Activated CD8-positive, alpha-beta T cell treated with anti-CD3 and anti-CD28 coated beads for 36 hours (primary cell): Measurements from ENCODE around the gene MMP23B. TPM values are rescaled to one million over a fixed set of nuclear protein-coding genes. Genes with fewer than 3 reads are reported as not detected.
"Not testable (repeated sequence)": the region's sequence is repeated elsewhere in the genome, so short reads cannot be mapped to it uniquely, and the experiment has no call there.

Experiments used
- ATAC-seq: fragments of 200-7000 bp; cut with Tn5 transposase; one replicate; pipeline ENCODE4 v1.10.0; 2021; ENCODE audit warnings: mild to moderate bottlenecking, moderate library complexity
- CTCF ChIA-PET: fragments of 350-600 bp; sonication (Branson Sonifier 250); formaldehyde crosslinking; loops from one replicate; lab custom pipeline; 2021; ENCODE audit warnings: antibody characterized with exemption; lab: Charles Lee
- POLR2A ChIA-PET: fragments of 350-600 bp; sonication (Branson Sonifier 250); formaldehyde crosslinking; loops from one replicate; lab custom pipeline; 2021; ENCODE audit warnings: antibody characterized with exemption; lab: Charles Lee
- DNase-seq: peaks from one replicate; pipeline ENCODE4 v3.0.0-alpha.2; 2020
- H3K27ac Mint-ChIP-seq: one replicate; pipeline ENCODE4 v1.8.0; 2021; ENCODE audit warnings: mild to moderate bottlenecking, mixed read lengths
- H3K27me3 Mint-ChIP-seq: one replicate; pipeline ENCODE4 v1.8.0; 2021; ENCODE audit warnings: mixed read lengths
- H3K36me3 Mint-ChIP-seq: one replicate; pipeline ENCODE4 v1.8.0; 2021; ENCODE audit warnings: low read depth, mixed read lengths
- H3K4me1 Mint-ChIP-seq: one replicate; pipeline ENCODE4 v1.8.0; 2021; ENCODE audit warnings: low read depth, mixed read lengths
- H3K4me3 Mint-ChIP-seq: one replicate; pipeline ENCODE4 v1.8.0; 2021; ENCODE audit warnings: mild to moderate bottlenecking, moderate library complexity, mixed read lengths
- H3K9me3 Mint-ChIP-seq: one replicate; pipeline ENCODE4 v1.8.0; 2021; ENCODE audit warnings: mixed read lengths
- intact Hi-C: fragments of 100-400 bp; cut with micrococcal nuclease; formaldehyde crosslinking; loops from one replicate; pipeline ENCODE4 v1.10.0; 2022
- total RNA-seq, 2 experiments: library from RNA; stranded (reverse); gene quantifications; one replicate each; pipeline ENCODE4 v1.2.3, GENCODE V29; 2021
- TF ChIP-seq, protein P1 (sequence below): fragments of 200-600 bp; IDR thresholded peaks from one replicate; pipeline ENCODE4 v1.8.0; 2022; ENCODE audit warnings: antibody characterized with exemption, mild to moderate bottlenecking

Gene MMP23B
- total RNA-seq, 2 experiments from 2014 or later: 3.3 to 4.0 TPM

DNA sequence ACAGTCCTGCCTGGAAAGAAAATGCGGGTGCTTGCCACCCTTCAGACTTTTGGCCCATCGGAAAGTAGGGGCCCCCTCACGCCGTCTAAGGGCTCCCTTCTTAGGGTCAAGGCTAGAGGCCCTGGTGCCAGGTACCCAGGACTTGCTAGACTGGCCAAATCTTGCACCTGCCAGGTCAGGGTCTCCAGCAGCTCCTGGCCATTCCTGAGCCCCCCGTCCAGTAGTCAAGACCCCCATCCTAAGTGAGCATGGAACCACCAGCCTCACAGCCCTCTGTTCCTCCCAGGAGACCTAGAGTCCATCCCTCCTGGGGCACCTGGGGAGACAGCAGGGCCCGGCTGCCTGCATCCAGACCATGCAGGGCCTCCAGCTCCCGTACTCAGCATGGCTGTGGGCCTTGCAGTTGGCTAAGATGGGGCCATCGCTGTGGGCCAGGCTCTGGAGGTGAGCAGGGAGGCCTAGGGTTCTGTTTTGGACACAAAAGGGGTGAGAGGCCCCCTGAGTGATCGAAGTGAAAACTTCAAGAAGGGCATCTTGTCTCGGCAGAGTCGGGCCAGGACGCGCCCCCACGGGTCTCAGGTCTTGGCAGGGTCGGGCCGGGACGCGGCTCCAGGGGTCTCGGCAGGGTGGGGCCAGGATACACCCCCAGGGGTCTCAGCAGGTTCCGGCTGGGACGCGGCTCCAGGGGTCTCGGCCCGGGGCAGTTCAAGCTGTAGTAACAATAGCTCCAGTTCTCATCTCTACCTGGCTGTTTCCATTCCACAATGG, 38.0 kb upstream of the MMP23B start:
- ChIA-PET POLR2A (interaction anchor here (1.0 to 1.5 kb wide), 3 partner anchors 20 to 24 kb away, joined by 3 to 5 read pairs (median 3); no protein-coding TSS in a partner anchor), CTCF (no interaction called here)
- no peaks in the 10 kb centered on the region for H3K36me3 Mint-ChIP-seq
- peaks cover 9% of the 10 kb centered on the region for H3K4me1 Mint-ChIP-seq
- TF ChIP-seq, protein P1, sequence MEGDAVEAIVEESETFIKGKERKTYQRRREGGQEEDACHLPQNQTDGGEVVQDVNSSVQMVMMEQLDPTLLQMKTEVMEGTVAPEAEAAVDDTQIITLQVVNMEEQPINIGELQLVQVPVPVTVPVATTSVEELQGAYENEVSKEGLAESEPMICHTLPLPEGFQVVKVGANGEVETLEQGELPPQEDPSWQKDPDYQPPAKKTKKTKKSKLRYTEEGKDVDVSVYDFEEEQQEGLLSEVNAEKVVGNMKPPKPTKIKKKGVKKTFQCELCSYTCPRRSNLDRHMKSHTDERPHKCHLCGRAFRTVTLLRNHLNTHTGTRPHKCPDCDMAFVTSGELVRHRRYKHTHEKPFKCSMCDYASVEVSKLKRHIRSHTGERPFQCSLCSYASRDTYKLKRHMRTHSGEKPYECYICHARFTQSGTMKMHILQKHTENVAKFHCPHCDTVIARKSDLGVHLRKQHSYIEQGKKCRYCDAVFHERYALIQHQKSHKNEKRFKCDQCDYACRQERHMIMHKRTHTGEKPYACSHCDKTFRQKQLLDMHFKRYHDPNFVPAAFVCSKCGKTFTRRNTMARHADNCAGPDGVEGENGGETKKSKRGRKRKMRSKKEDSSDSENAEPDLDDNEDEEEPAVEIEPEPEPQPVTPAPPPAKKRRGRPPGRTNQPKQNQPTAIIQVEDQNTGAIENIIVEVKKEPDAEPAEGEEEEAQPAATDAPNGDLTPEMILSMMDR: no peak
- intact Hi-C loops: no loop called here
- no peaks in the 10 kb centered on the region for H3K9me3 Mint-ChIP-seq
- H3K27me3 Mint-ChIP-seq: peaks cover 8% of the 10 kb centered on the region
- no peak overlapping the region for H3K27ac Mint-ChIP-seq
- DNase-seq (no peak), ATAC-seq (no peak)
- no peak overlapping the region for H3K4me3 Mint-ChIP-seq

DNA sequence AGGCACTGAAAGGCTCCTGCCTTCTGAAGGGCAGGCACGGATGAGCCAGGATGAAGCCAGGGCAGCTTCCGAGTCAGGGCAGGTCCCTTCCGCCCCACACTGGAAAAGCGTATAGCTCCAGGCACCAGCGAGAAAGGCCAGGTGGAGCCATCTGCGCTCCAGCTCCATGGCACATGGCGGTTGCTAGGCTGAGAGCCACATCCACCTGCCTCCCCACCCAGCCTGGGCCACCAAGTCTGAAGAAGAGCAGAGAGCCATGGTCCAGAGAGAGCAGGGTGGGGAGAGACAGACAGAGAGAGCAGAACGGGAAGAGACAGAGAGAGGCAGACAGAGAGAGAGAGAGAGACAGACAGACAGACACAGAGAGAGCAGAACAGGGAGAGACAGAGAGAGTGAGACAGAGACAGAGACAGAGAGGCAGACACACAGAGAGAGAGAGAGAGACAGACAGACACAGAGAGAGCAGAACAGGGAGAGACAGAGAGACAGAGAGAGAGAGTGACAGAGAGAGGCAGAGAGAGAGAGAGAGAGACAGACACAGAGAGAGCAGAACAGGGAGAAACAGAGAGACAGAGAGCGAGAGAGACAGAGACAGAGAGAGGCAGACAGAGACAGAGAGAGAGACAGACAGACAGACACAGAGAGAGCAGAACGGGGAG, 37.2 kb upstream of the MMP23B start:
- Mint-ChIP-seq H3K36me3 (no peaks in the 10 kb centered on the region), H3K4me1 (peaks cover 11% of the 10 kb centered on the region), H3K27me3 (peaks cover 11% of the 10 kb centered on the region), H3K27ac (no peak overlapping the region), H3K4me3 (no peak overlapping the region), H3K9me3 (no peaks in the 10 kb centered on the region)
- CTCF ChIA-PET: no interaction called here
- no peak for DNase-seq
- ATAC-seq: no peak
- TF ChIP-seq, protein P1: no peak
- POLR2A ChIA-PET: interaction anchor here (1.0 to 1.5 kb wide), 2 partner anchors 19 to 25 kb away, joined by 3 to 5 read pairs; no protein-coding TSS in a partner anchor
- intact Hi-C loops: no loop called here

DNA sequence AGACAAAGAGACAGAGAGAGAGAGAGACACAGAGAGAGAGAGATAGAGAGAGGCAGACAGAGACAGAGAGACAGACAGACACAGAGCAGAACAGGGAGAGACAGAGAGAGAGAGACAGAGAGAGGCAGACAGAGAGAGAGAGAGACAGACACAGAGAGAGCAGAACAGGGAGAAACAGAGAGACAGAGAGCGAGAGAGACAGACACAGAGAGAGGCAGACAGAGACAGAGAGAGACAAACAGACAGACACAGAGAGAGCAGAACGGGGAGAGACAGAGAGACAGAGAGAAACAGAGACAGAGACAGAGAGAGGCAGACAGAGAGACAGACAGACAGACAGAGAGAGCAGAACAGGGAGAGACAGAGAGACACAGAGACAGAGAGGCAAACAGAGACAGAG, 36.6 kb upstream of the MMP23B start:
- ATAC-seq, H3K27ac Mint-ChIP-seq, H3K36me3 Mint-ChIP-seq, CTCF ChIA-PET, H3K27me3 Mint-ChIP-seq, POLR2A ChIA-PET, H3K9me3 Mint-ChIP-seq, intact Hi-C loops, H3K4me3 Mint-ChIP-seq, DNase-seq: not testable (repeated sequence)
- peaks cover 11% of the 10 kb centered on the region for H3K4me1 Mint-ChIP-seq

DNA sequence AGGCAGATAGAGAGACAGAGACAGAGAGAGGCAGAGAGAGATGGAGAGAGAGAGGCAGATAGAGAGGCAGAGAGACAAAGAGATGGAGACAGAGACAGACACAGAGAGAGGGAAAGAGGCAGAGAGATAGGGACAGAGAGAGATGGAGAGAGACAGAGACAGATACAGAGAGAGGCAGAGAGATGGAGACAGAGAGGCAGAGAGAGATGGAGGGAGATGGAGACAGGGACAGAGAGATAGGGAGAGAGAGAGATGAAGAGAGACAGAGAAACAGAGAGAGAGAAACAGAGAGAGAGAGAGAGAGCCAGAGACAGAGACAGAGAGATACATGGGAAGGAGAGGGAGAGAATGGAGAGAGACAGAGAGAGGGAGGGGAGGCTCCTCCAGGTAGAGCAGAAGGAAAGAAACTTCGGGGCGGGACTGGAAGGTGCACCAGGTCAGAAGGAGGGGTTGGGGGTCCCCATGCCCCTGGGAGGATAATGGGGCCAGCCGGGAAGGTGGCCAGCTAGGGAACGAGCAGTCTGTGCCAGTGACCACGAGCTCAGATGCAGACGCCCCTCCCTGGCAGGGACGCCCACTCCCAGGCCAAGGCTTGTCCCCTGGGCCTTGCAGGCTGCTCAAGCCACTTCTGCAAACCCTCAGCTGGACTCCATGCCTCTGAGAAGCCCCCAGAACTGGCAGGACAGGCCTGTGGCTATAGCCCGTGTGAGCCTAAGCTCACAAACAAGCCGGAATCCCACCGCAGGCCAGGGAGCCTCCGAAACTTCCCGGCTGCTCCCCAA, 35.3 kb upstream of the MMP23B start:
- H3K4me3 Mint-ChIP-seq: no peak overlapping the region
- ATAC-seq (peak; percentile 21), DNase-seq (no peak)
- H3K27ac Mint-ChIP-seq: no peak overlapping the region
- H3K36me3 Mint-ChIP-seq: no peaks in the 10 kb centered on the region
- peaks cover 11% of the 10 kb centered on the region for H3K4me1 Mint-ChIP-seq
- intact Hi-C loops: no loop called here
- peaks cover 10% of the 10 kb centered on the region for H3K27me3 Mint-ChIP-seq
- ChIA-PET POLR2A (interaction anchor here (0.9 to 1.4 kb wide), 4 partner anchors 14 to 296 kb away, joined by 3 to 4 read pairs (median 4); no protein-coding TSS in a partner anchor), CTCF (interaction anchor here (0.6 to 0.9 kb wide), 2 partner anchors 21 to 82 kb away, joined by 4 read pairs; no protein-coding TSS in a partner anchor)
- no peaks in the 10 kb centered on the region for H3K9me3 Mint-ChIP-seq
- TF ChIP-seq, protein P1: no peak

DNA sequence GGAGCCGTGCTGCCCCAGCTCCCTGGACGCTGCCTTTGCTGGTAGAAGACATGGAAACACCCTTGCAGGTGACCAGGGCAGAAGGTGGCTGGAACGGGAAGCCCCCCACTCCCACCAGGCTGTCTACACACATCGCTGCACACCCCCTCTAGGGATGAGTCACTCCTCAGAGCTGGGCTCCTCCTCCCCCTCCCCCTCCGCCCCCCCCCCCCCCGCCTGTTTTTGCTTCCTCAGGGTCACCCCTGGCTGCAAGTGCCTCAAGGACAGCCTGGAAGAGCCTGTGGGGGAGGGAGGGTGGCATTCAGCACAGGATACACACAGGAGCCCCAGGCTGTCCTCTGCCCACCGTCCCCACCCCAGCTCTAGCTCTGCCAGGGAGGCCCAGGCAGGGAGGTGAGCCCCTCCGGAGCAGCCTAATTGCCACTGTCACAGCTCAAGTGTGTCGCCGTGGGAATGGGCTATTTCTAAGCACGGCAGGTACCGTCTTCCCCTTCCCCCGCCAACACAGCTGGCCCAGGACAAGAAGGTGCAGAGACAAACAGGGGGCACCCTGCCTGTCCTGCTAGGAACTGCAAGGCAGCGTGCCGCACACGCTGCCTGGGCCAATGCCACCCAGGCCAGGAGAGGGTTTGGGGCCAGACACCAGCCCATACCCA, 34.6 kb upstream of the MMP23B start:
- Mint-ChIP-seq H3K27me3 (peaks cover 10% of the 10 kb centered on the region), H3K36me3 (no peaks in the 10 kb centered on the region), H3K4me3 (no peak overlapping the region), H3K9me3 (no peaks in the 10 kb centered on the region), H3K4me1 (peaks cover 11% of the 10 kb centered on the region), H3K27ac (no peak overlapping the region)
- DNase-seq: peak; percentile 52
- ATAC-seq: peak; percentile 53
- ChIA-PET POLR2A (interaction anchor here (0.9 to 1.4 kb wide), 4 partner anchors 13 to 297 kb away, joined by 3 to 4 read pairs (median 4); no protein-coding TSS in a partner anchor), CTCF (interaction anchor here (0.6 to 1.5 kb wide), 3 partner anchors 21 to 81 kb away, joined by 4 read pairs; no protein-coding TSS in a partner anchor)
- intact Hi-C loops: no loop called here
- TF ChIP-seq, protein P1: peak; percentile 33
